Lower leg skin (tissue), 3 donors: ENCODE measurements around the gene CA6.

Experiments
- POLR2A ChIP-seq, 2 donors: fragments of 450-650 bp; IDR thresholded peaks; one replicate each; pipeline ENCODE4 v1.6.1; 2016 to 2017; ENCODE audit warnings: antibody characterized with exemption in 2 of 2, mild to moderate bottlenecking in 1 of 2, moderate library complexity in 1 of 2
- TF ChIP-seq, protein P1 (sequence below), 3 donors: fragments of 450-650 bp; IDR thresholded peaks; one replicate each; pipeline ENCODE4 v1.5.1; 2016; ENCODE audit warnings: antibody characterized with exemption in 3 of 3, mild to moderate bottlenecking in 3 of 3, moderate library complexity in 2 of 3

DNA sequence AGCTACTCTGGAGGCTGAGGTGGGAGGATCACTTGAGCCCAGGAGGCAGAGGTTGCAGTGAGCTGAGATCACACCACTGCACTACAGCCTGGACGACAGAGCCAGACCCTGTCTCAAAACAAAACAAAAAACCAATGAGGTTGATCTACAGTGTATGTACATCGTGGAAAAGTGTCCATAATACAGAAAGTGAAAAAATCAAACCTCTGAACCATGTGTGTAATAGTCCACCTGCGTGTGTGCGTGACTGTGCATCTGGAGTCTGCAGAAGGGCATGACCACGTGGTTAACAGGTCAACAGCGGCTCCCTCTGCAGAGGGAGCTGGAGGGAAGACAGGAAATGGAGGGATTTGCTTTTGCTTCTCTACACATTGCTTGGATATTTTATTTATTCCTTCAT, 34.8 kb upstream of the CA6 start:
- TF ChIP-seq, protein P1, sequence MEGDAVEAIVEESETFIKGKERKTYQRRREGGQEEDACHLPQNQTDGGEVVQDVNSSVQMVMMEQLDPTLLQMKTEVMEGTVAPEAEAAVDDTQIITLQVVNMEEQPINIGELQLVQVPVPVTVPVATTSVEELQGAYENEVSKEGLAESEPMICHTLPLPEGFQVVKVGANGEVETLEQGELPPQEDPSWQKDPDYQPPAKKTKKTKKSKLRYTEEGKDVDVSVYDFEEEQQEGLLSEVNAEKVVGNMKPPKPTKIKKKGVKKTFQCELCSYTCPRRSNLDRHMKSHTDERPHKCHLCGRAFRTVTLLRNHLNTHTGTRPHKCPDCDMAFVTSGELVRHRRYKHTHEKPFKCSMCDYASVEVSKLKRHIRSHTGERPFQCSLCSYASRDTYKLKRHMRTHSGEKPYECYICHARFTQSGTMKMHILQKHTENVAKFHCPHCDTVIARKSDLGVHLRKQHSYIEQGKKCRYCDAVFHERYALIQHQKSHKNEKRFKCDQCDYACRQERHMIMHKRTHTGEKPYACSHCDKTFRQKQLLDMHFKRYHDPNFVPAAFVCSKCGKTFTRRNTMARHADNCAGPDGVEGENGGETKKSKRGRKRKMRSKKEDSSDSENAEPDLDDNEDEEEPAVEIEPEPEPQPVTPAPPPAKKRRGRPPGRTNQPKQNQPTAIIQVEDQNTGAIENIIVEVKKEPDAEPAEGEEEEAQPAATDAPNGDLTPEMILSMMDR (IDR thresholded peaks at IDR 0.05), result no peak
- TF ChIP-seq POLR2A (IDR thresholded peaks at IDR 0.05), result no peak
